Measurements from ENCODE around the gene SLX9.

The SLX9 gene

GRCh38 chr21:44931501-44932407, 8.1 kb upstream of the SLX9 start:
- no peak for DNase-seq

GRCh38 chr21:44932408-44933181, 7.2 kb upstream of the SLX9 start:
- no peak for DNase-seq

DNA sequence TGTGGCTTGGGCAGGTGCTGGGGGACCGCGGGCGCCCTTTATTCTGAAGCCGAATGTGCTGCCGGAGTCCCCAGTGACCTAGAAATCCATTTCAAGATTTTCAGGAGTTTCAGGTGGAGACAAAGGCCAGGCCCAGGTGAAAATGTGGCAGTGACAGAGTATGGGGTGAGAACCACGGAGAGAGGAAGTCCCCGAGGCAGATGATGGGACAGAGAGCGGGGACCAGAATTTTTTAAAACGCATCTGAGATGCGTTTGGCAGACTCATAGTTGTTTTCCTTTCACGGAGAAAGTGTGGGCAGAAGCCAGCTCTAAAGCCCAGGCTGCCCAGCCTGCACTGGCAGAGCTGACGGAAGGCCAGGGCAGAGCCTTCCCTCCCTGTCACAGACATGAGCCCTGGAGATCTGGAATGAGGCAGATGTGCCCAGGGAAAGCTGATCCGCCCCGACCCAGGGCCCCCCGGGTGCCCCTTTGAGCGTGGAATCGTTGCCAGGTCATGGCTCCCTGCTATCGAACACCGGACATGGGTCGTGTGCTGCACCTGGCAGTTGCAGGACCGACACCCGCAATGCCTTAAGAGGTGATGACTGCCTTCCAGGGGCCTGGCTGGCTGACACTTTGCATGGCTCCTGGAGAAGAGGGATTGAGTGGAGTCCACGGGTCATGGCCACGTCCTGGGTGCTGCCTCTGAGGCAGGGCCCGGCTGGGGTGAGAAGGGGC, 6.5 kb upstream of the SLX9 start:
- no peak for DNase-seq

GRCh38 chr21:44933918-44934260, 5.9 kb upstream of the SLX9 start:
- DNase-seq, result no peak

DNA sequence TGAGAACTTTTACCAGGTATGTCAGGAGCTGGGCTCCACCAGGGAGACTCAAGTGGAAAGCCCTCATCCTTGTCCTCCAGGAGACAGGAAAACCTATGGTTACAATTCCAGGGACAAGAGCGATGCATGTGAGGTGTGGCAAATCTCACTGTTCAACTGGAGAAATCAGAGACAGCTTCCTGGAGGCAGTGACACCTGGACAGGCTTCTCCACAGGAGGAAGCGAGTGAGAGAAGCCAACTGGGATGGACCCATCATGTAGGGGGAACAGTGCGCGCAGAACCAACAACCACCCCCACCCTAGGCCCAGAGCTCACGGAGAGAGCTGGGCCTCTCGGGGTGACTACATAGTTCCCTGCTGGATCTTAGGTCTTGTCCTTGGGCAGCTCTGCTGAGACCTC, 5.6 kb upstream of the SLX9 start:
- DNase-seq, result no peak

- no peak for DNase-seq
Observed at GRCh38 chr21:44934797-44935532, 4.9 kb upstream of the SLX9 start.

- DNase-seq, result no peak
Observed at GRCh38 chr21:44935533-44935927, 4.3 kb upstream of the SLX9 start.

DNA sequence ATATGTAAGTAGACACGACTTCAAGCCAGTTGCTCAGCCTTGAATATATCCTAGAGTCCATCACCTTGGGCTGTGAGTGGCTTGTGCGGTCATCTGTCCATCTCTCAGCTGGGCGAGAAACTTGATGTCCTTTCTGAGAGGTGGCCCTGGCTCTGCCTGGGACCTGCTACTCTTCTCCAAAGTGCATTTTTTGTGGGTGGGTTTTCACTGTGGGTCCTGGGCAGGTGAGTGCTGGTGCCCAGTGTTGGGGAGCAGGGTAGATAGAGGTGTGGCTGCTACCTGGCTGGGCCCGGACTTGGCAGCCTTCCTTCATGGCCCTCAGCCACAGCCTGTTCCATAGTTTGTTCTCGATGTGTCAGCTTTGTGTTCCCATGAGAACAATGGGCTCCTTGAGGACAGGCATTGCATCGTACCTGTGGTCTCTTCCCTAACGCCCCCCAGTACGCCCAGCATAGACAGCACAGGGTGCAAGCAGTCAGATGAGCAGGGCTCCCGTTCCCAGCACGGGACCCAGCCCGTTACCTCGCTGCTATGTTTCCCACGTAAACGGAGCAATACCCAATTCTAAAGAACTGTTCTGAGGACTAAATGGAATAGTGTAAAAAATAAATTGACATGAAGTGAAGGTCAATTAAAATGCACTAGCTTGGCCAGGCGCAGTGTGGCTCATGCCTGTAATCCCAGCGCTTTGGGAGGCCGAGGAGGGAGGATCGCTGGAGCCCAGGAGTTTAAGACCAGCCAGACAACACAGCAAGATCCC, 877 bp upstream of the SLX9 start:
- peak; percentile 15 for DNase-seq

DNA sequence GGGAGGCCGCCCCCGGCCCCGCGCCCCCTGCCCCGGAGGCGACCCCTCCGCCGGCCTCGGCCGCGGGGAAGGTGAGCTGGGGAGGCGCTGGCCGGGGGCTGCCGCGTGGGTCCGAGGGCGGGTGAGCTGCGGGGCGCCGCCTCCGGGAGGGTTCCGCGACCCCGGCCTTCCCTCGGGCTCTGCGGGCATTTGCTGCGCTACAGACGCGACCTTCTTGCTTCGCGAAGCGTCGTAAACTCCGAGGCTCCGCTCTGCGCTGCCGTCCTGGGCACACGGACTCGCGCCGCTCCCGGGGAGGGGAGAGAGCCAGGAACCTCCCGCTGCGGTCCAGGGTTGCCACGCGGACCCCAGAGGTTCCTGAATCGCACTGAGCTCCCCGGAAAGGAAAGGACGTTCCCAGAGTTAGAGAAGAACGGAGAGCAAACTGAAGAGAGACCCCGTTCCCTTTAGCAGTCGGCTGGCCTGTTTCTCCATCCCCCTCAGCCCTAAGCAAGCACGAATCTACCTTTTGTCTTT, 345 bp downstream of the SLX9 start:
- DNase-seq, result no peak

- DNase-seq, result peak; percentile 19
Observed at GRCh38 chr21:44941567-44941966, 1.7 kb downstream of the SLX9 start.

GRCh38 chr21:44942566-44942965, 2.7 kb downstream of the SLX9 start:
- peak; percentile 7 for DNase-seq

GRCh38 chr21:44943005-44943685, 3.3 kb downstream of the SLX9 start:
- peak; percentile 14 for DNase-seq

DNA sequence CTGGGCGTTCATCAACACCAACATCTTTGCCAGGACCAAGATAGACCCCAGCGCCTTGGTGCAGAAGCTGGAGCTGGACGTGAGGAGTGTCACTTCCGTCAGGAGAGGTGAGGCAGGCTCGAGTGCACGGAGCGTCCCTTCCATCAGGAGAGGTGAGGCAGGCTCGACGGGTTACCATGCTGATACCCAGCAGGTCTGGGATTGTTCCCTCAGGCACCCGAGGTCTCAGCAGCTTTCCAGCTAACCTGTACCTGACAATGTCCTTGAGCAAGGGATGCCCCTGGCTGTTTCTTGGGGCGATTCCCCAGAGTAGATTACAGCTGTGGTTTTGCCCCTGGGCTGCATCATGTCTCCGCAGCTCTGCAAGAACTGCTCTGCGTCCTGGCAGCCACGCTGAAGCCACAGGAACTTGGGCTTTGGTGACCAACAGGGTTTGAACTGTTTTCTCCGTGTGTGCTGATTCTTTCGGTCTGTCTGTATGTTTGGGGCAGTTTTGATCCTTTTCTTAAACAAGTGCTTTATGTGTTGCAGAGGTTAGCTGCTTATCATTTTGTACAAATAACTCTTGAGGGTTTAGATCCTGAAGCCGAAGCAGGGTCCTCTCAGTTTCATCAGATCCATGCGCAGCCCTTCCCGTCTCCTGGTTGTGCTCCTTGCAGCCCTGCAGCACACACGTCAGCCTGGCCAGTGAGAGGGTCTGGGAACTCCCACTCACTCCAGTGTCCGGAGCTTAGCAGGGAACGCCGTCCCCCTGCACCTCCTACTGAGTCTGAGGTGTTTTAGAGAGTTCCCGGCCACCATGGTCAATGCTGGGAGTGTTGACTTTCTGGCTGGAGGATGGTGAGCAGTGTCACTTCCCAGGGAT, 4.1 kb downstream of the SLX9 start:
- DNase-seq, result no peak

- no peak for DNase-seq
Observed at GRCh38 chr21:44944596-44944995, 4.8 kb downstream of the SLX9 start.

DNA sequence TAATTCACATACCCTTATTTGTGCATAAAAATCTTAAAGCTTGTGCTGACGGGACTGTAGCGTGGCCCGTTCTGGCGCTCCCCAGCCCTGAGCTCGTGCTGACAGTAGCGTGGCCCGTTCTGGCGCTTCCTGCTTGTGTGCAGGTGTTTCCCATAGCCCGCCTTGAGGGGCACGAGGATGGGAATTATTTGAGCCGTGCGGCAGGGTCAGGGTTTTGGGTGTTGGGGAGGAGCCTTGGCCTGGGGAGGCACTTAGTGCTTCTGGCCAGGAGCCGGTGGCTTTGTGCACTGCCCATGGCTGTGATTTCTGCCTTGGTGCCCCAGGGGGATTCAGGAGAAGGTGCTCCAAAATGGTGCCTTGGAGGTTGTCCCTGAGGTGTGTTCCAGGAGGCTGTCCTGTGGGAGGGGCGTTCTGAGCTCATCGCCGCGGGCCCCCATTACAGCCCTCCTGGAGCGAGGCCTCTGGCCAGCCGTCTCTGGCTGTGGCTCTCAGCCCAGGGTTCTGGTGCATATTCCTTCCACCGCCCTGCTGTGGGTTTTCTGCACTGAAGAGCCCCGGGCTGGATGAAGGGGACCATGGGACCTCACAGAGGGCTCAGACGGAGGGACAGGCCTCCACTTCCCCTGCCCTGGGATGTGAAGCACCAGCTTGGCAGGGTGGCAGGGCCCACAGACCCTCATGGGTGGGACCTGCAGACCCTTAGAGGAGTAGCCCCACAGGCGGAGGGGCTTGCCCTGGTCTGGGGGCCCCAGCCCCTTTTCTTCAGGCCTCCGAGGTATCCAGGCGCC, 6.6 kb downstream of the SLX9 start:
- peak; percentile 10 for DNase-seq

GRCh38 chr21:44947111-44947929, 7.5 kb downstream of the SLX9 start:
- peak; percentile 18 for DNase-seq

DNA sequence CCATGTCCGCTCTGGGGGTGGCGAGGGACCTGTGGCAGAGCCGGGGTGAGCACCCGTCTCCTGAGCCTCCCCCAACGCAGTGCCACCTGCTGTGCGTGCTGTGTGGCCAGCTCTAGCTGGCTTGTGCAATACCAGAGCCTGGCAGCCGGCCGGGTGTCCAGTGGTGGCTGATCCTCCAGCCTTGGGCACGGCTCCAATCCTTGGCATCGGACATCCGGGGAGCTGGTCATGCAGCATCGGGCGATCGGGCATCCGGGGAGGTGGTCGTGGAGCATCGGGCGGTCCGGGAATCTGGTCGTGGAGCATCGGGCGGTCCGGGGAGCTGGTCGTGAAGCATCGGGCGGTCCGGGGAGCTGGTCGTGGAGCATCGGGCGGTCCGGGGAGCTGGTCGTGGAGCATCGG, 8.1 kb downstream of the SLX9 start:
- peak; percentile 20 for DNase-seq

GRCh38 chr21:44948426-44949120, 8.7 kb downstream of the SLX9 start:
- DNase-seq, result no peak
